Measurements from ENCODE around the gene CCSER1.

GRCh38 chr4:90234916-90235547, 107.8 kb downstream of the CCSER1 start:
- TF ChIP-seq, protein P1, sequence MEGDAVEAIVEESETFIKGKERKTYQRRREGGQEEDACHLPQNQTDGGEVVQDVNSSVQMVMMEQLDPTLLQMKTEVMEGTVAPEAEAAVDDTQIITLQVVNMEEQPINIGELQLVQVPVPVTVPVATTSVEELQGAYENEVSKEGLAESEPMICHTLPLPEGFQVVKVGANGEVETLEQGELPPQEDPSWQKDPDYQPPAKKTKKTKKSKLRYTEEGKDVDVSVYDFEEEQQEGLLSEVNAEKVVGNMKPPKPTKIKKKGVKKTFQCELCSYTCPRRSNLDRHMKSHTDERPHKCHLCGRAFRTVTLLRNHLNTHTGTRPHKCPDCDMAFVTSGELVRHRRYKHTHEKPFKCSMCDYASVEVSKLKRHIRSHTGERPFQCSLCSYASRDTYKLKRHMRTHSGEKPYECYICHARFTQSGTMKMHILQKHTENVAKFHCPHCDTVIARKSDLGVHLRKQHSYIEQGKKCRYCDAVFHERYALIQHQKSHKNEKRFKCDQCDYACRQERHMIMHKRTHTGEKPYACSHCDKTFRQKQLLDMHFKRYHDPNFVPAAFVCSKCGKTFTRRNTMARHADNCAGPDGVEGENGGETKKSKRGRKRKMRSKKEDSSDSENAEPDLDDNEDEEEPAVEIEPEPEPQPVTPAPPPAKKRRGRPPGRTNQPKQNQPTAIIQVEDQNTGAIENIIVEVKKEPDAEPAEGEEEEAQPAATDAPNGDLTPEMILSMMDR (IDR thresholded peaks at IDR 0.05): no peak
- no peak for TF ChIP-seq EP300 (IDR thresholded peaks at IDR 0.05)

All from esophagus muscularis mucosa (tissue), 3 donors.